Camera-type eye (tissue), 1 donor: ENCODE results near the gene CFH. TPM values are rescaled to one million over a fixed set of nuclear protein-coding genes. Genes with fewer than 3 reads are reported as not detected.

Source experiments
- total RNA-seq: library from RNA; depleted of rRNA; stranded (reverse); fragments of >200 nt; gene quantifications from one replicate; pipeline ENCODE4 v1.2.3, GENCODE V29; 2014

CFH gene
- 98.1 TPM for total RNA-seq

GRCh38 chr1:196651637-196652215, at the start of gene CFH:
TSS of gene CFH (plus strand) at chr1:196652043. CDS start at chr1:196652118, 75 bp downstream.

GRCh38 chr1:196608390-196609369, 43.2 kb upstream of the CFH start, which contains the start of gene KCNT2:
TSS of gene KCNT2 (minus strand) at chr1:196608440. CDS start at chr1:196608309, 131 bp downstream.

GRCh38 chr1:196774603-196775002, 122.8 kb downstream of the CFH start, which contains the start of gene CFHR3:
TSS of gene CFHR3 (plus strand) at chr1:196774840. CDS start at chr1:196774887, 47 bp downstream.

Other genes with a start within 250 kb of the CFH start
- gene KCNT2, start 43.6 kb upstream of the CFH start, total RNA-seq, result 18.0 TPM
- 0.22 TPM for gene CFHR3, start 122.8 kb downstream of the CFH start, total RNA-seq
- not detected for gene CFHR1, start 167.7 kb downstream of the CFH start, total RNA-seq
- gene CFHR4, start 236.0 kb downstream of the CFH start, total RNA-seq, result not detected